Measurements from ENCODE around the gene KCNK10.

GRCh38 chr14:88179716-88180115 lies 143.4 kb downstream of the KCNK10 start:
- TF ChIP-seq CTCF (IDR thresholded peaks at IDR 0.05; ENCODE audit: borderline replicate concordance, extremely low read depth, low read length, poor library complexity, severe bottlenecking) (no peak), EZH2 (IDR thresholded peaks at IDR 0.05; ENCODE audit: borderline replicate concordance, low read depth, low read length, severe bottlenecking) (no peak)

Data from DND-41 (cell line).